Liver (tissue), 9 donors: ENCODE measurements around the gene KMT5C. TPM values are rescaled to one million over a fixed set of nuclear protein-coding genes. Genes with fewer than 3 reads are reported as not detected.

Source experiments
- DNase-seq: peaks from one replicate; pipeline ENCODE4 v3.0.0-alpha.2; 2017; ENCODE audit warnings: low spot score
- H3K27ac ChIP-seq, 2 donors: one replicate each; pipeline ENCODE4 v1.7.0; 2013; ENCODE audit warnings: inconsistent platforms in 2 of 2, low read length in 2 of 2, control low read depth in 1 of 2, low read depth in 1 of 2, mild to moderate bottlenecking in 1 of 2
- H3K27me3 ChIP-seq, 4 donors: one replicate each; pipeline versions ENCODE4 v1.6.1 to v1.7.0; 2013; ENCODE audit warnings: low read length in 3 of 4, inconsistent platforms in 1 of 4, mild to moderate bottlenecking in 1 of 4, moderate library complexity in 1 of 4; ENCODE audit not compliant: control insufficient read depth in 4 of 4, insufficient read depth in 4 of 4
- H3K36me3 ChIP-seq, 4 donors: one replicate each; pipeline versions ENCODE4 v1.6.1 to v1.7.0; 2013; ENCODE audit warnings: low read length in 3 of 4, mild to moderate bottlenecking in 3 of 4, low read depth in 1 of 4, moderate library complexity in 1 of 4; ENCODE audit not compliant: control insufficient read depth in 4 of 4, insufficient read depth in 3 of 4
- H3K4me1 ChIP-seq, 4 donors: one replicate each; pipeline versions ENCODE4 v1.6.1 to v1.7.0; 2013; ENCODE audit warnings: low read length in 3 of 4, mild to moderate bottlenecking in 3 of 4, moderate library complexity in 1 of 4; ENCODE audit not compliant: control insufficient read depth in 4 of 4, insufficient read depth in 4 of 4
- H3K4me3 ChIP-seq, 3 donors: one replicate each; pipeline versions ENCODE4 v1.6.1 to v1.7.0; 2013; ENCODE audit warnings: low read length in 3 of 3, control low read depth in 1 of 3, low read depth in 1 of 3, mild to moderate bottlenecking in 1 of 3
- H3K9ac ChIP-seq, 2 donors: one replicate each; pipeline ENCODE4 v1.7.0; 2013; ENCODE audit warnings: low read length in 2 of 2, mild to moderate bottlenecking in 2 of 2, moderate library complexity in 2 of 2, control low read depth in 1 of 2, low read depth in 1 of 2
- H3K9me3 ChIP-seq, 4 donors: one replicate each; pipeline versions ENCODE4 v1.6.1 to v1.7.0; 2013; ENCODE audit warnings: low read length in 3 of 4; ENCODE audit not compliant: control insufficient read depth in 4 of 4
- ATF3 ChIP-seq: IDR thresholded peaks from 2 replicates; pipeline ENCODE4 v1.6.1; 2016; ENCODE audit warnings: antibody characterized with exemption
- CTCF ChIP-seq: fragments of 150-350 bp; IDR thresholded peaks from 2 replicates; pipeline ENCODE4 v1.5.1; 2017; ENCODE audit warnings: improper control_type of control experiment, low read depth, low read length; ENCODE audit not compliant: missing input control
- EGR1 ChIP-seq, 2 donors: IDR thresholded peaks; 2 replicates each; pipeline ENCODE4 v1.6.1; 2016 to 2018; ENCODE audit warnings: antibody characterized with exemption in 2 of 2, low read depth in 2 of 2
- FOXA1 ChIP-seq: IDR thresholded peaks from 2 replicates; pipeline ENCODE4 v1.6.1; 2016; ENCODE audit warnings: antibody characterized with exemption
- FOXA2 ChIP-seq: IDR thresholded peaks from 2 replicates; pipeline ENCODE4 v1.6.1; 2016; ENCODE audit warnings: antibody characterized with exemption
- GABPA ChIP-seq, 2 donors: IDR thresholded peaks in 1 of 2; conservative IDR thresholded peaks in 1 of 2; 2 replicates each; pipeline ENCODE4 v1.6.1; 2016; ENCODE audit warnings: antibody characterized with exemption in 2 of 2, mild to moderate bottlenecking in 1 of 2, moderate library complexity in 1 of 2
- HNF4A ChIP-seq, 2 donors: conservative IDR thresholded peaks; 2 replicates each; pipeline ENCODE4 v1.6.1; 2016; ENCODE audit warnings: antibody characterized with exemption in 2 of 2, mild to moderate bottlenecking in 2 of 2
- HNF4G ChIP-seq: IDR thresholded peaks from 2 replicates; pipeline ENCODE4 v1.6.1; 2016; ENCODE audit warnings: antibody characterized with exemption
- JUND ChIP-seq, 2 donors: IDR thresholded peaks; 2 replicates each; pipeline ENCODE4 v1.6.1; 2016; ENCODE audit warnings: antibody characterized with exemption in 2 of 2
- MAX ChIP-seq: IDR thresholded peaks from 2 replicates; pipeline ENCODE4 v1.6.1; 2016; ENCODE audit warnings: antibody characterized with exemption
- NR2F2 ChIP-seq: IDR thresholded peaks from 2 replicates; pipeline ENCODE4 v1.6.1; 2016; ENCODE audit warnings: antibody characterized with exemption
- RAD21 ChIP-seq, 2 donors: IDR thresholded peaks; 2 replicates each; pipeline ENCODE4 v1.6.1; 2016; ENCODE audit warnings: antibody characterized with exemption in 2 of 2, mild to moderate bottlenecking in 2 of 2
- REST ChIP-seq: IDR thresholded peaks from 2 replicates; pipeline ENCODE4 v1.6.1; 2016; ENCODE audit warnings: antibody characterized with exemption, mild to moderate bottlenecking
- RXRA ChIP-seq, 2 donors: IDR thresholded peaks; 2 replicates each; pipeline ENCODE4 v1.6.1; 2017 to 2018; ENCODE audit warnings: antibody characterized with exemption in 2 of 2, mild to moderate bottlenecking in 1 of 2
- SP1 ChIP-seq: IDR thresholded peaks from 2 replicates; pipeline ENCODE4 v1.6.1; 2018; ENCODE audit warnings: antibody characterized with exemption, mild to moderate bottlenecking
- TAF1 ChIP-seq: conservative IDR thresholded peaks from 2 replicates; pipeline ENCODE4 v1.6.1; 2016; ENCODE audit warnings: antibody characterized with exemption, mild to moderate bottlenecking
- YY1 ChIP-seq: IDR thresholded peaks from 2 replicates; pipeline ENCODE4 v1.6.1; 2016; ENCODE audit warnings: antibody characterized with exemption, mild to moderate bottlenecking
- ZBTB33 ChIP-seq: IDR thresholded peaks from 2 replicates; pipeline ENCODE4 v1.6.1; 2016; ENCODE audit warnings: antibody characterized with exemption
- WGBS: extraction: QIAGEN DNeasy Blood & Tissue Kit; methylation state at CpG from one replicate; pipeline ENCODE4 v1.1.7; 2013; 5-methylcytosine and 5-hydroxymethylcytosine counted together
- polyA plus RNA-seq, 2 donors: library from polyadenylated mRNA; stranded (reverse) in 1 of 2; unstranded in 1 of 2; fragments of 200-250 nt in 1 of 2; fragments of >200 nt in 1 of 2; fragmentation: Nextera tagmentation in 1 of 2; extraction: Ambion mirVana in 1 of 2; gene quantifications; one replicate each; pipeline versions ENCODE4 v1.2.1 to v1.2.3, GENCODE V29; 2013 to 2015
- total RNA-seq, 2 donors: library from RNA; depleted of rRNA; stranded (reverse); fragments of >200 nt; gene quantifications; one replicate each; pipeline ENCODE4 v1.2.3, GENCODE V29; 2014
- donor health status: healthy.
- donor health status: healthy.
- donor health status: healthy.
- donor health status: healthy.
- donor health status: healthy.

KMT5C gene
- total and polyA plus RNA-seq, 4 donors: 1.1 to 11.6 (median 3.0) TPM

GRCh38 chr19:55302318-55302703, 37.4 kb upstream of the KMT5C start:
- H3K4me3 ChIP-seq: no peak overlapping the region
- 76% methylated on average over 12 of the region's 12 CpGs for WGBS
- H3K27ac ChIP-seq: no peak overlapping the region
- H3K4me1 ChIP-seq: peaks cover 0 to 7% (median 3%) of the 10 kb centered on the region in 4 donors
- H3K36me3 ChIP-seq: no peaks in the 10 kb centered on the region
- TF ChIP-seq EGR1 (IDR thresholded peaks at IDR 0.05; ENCODE audit: low read depth in 2 of 2): no peak
- no peak for TF ChIP-seq HNF4A (conservative IDR thresholded peaks at IDR 0.05)
- no peak for TF ChIP-seq HNF4G
- TF ChIP-seq MAX: no peak
- no peak for TF ChIP-seq CTCF
- TF ChIP-seq FOXA2: no peak
- TF ChIP-seq SP1: no peak
- no peak for TF ChIP-seq NR2F2
- no peak for TF ChIP-seq RXRA (IDR thresholded peaks at IDR 0.05)
- TF ChIP-seq ATF3: no peak
- TF ChIP-seq GABPA (IDR thresholded peaks at IDR 0.05 in 1 of 2, conservative IDR thresholded peaks at IDR 0.05 in 1 of 2): no peak
- no peak for TF ChIP-seq YY1
- no peak for TF ChIP-seq REST
- TF ChIP-seq JUND (IDR thresholded peaks at IDR 0.05): no peak
- no peak for TF ChIP-seq RAD21 (IDR thresholded peaks at IDR 0.05)
- TF ChIP-seq TAF1: no peak
- TF ChIP-seq ZBTB33: no peak
- no peak for TF ChIP-seq FOXA1
- H3K27me3 ChIP-seq: no peaks in the 10 kb centered on the region
- no peak overlapping the region for H3K9ac ChIP-seq
- no peak for DNase-seq
- no peaks in the 10 kb centered on the region for H3K9me3 ChIP-seq

- 92% methylated on average over 11 of the region's 11 CpGs for WGBS
- peaks cover 0 to 7% (median 3%) of the 10 kb centered on the region in 4 donors for H3K4me1 ChIP-seq
- H3K9ac ChIP-seq: no peak overlapping the region
- no peaks in the 10 kb centered on the region for H3K27me3 ChIP-seq
- no peaks in the 10 kb centered on the region for H3K9me3 ChIP-seq
- DNase-seq: no peak
- no peak overlapping the region for H3K4me3 ChIP-seq
- H3K27ac ChIP-seq: no peak overlapping the region
- no peaks in the 10 kb centered on the region for H3K36me3 ChIP-seq
- TF ChIP-seq YY1: no peak
- no peak for TF ChIP-seq SP1
- no peak for TF ChIP-seq HNF4A (conservative IDR thresholded peaks at IDR 0.05)
- TF ChIP-seq FOXA1: no peak
- TF ChIP-seq MAX: no peak
- no peak for TF ChIP-seq CTCF
- no peak for TF ChIP-seq RAD21 (IDR thresholded peaks at IDR 0.05)
- no peak for TF ChIP-seq ATF3
- no peak for TF ChIP-seq ZBTB33
- TF ChIP-seq TAF1: no peak
- TF ChIP-seq NR2F2: no peak
- TF ChIP-seq GABPA (IDR thresholded peaks at IDR 0.05 in 1 of 2, conservative IDR thresholded peaks at IDR 0.05 in 1 of 2): no peak
Observed at GRCh38 chr19:55303477-55303876, 36.2 kb upstream of the KMT5C start.
